ENCODE measurements around the gene PRR19.

The PRR19 gene

DNA sequence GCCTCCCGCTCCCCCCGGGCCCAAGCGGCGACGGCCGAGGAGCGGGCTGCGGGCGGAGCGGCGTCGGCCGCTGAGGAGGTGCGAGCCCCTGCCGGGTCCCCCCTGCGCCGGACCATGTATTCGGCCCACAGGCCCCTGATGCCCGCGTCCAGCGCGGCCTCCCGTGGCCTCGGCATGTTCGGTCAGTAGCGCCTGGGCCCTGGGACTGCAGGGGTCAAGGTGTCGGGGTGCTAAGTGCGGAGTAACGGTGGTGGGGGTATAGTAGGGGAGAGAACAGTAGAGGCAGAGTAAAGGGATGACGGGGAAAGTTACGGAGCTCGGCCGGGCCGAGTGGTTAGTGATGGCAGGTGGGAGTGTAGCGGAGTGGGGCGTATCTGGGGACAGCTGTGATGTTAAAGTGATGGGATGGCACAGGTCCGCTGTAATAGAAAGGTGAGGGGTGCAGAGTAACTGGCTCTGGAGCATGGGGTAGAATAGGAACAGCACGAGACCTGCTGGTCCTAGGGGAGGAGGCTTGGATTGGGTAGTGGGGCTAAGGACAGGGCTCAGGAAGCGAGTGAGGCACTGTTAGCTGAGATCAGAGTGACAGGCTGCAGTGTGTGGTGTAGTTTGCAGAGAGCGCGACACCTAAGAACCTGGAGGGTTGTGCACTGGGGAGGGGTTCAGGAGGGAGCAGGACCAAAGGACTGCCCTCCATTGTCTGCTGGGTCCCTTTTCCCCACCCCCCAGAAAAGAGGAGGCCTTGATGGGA lies 17.2 kb upstream of the PRR19 start:
- no peak for DNase-seq

DNA sequence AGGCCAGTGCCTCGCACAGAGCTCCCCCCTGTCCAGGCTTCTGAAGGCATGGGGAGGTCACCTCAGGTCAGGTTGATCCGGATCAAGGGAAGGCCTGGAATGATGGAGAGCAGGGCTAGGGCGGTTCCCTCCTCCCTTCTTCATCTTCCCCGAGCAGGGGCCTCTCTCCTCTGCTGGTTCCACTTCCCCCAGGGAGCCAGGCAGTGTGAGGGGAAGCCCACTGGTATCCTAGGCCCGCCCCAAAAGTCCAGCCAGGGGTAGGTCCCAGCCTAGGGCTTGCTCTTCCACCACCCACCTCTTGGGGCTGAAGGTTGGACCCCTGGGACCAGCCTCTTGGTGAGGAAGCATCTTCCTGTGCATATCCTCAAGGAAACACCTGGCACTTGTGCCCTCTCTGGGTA lies 16.4 kb upstream of the PRR19 start:
- DNase-seq = no peak

DNA sequence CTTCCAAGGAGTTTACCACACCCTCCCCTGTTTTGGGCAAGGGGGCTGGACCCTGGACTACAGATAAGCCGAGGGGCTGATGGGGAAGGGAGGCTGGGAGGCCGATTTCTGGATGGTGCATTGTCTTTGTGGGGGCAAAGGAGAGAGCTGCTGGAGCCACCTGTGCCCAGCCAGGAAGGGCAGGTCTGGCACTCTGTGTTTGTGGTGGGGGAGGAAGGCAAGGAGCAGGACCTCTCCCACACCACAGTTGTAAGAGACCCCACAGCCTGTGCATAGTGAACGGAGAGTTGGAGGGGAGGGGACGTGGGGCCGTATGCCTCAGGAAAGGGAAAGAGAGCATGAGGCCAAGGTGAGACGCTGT lies 16.0 kb upstream of the PRR19 start:
- no peak for DNase-seq

DNA sequence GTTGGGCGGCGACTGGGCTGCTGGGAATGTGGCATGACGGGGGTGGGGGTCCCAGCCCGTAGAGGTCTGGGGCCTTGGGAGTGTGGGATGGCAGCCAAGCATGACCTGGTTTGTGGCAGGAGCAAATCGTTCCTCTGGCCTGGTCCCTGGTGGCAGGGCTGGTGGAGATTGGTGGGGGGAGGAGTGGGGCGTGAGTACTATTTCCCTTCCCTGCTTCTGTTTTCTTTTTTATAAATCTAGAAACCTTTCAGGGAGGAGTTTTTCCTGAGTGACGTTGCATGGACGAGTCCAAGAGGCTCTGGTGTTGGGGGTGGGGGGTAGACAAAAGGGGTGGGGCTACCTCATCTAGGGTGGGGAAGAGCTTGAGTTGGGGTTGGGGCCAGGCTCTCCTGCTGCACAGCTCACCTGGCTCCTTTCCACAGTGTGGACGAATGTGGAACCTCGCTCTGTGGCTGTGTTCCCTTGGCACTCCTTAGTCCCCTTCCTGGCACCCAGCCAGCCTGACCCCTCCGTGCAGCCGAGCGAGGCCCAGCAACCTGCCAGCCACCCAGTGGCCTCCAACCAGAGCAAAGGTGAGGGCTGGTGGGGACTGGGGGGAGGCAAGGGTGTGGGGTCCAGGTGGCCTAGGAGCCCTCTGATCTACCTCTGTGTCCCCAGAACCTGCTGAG lies 15.4 kb upstream of the PRR19 start:
- DNase-seq = no peak

DNA sequence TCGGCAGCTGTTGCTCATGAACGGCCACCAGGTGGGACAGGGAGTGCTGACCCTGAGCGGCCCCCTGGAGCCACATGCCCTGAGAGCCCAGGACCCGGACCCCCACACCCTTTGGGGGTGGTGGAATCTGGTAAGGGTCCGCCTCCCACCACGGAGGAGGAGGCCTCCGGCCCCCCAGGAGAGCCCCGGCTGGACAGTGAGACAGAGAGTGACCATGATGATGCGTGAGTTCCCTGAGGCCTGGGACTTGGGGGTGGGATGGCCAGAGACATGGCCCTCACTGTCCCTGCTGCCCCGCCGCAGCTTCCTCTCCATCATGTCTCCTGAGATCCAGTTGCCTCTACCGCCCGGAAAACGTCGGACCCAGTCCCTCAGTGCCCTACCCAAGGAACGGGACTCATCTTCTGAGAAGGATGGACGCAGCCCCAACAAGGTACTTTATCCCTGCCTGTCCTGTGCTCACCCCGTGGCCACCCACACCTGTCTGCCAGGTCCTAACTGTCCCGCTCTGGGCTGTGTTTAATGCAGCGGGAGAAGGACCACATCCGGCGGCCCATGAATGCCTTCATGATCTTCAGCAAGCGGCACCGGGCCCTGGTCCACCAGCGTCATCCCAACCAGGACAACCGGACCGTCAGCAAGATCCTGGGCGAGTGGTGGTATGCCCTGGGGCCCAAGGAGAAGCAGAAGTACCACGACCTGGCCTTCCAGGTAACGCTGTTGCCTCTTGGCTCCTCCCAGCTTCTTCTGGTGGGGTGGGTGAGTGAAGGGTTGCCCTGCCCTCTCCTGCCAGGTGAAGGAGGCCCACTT lies 14.7 kb upstream of the PRR19 start:
- DNase-seq = no peak

DNA sequence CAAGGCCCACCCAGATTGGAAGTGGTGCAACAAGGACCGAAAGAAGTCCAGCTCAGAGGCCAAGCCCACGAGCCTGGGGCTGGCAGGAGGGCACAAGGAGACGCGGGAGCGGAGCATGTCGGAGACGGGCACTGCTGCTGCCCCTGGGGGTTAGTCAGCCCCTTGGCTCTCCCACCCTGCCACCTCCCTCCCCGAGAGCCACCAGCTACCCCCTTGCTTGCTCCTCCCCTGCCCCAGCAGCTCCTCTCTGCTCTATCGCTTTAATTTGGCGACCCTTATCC lies 14.2 kb upstream of the PRR19 start:
- DNase-seq = no peak

DNA sequence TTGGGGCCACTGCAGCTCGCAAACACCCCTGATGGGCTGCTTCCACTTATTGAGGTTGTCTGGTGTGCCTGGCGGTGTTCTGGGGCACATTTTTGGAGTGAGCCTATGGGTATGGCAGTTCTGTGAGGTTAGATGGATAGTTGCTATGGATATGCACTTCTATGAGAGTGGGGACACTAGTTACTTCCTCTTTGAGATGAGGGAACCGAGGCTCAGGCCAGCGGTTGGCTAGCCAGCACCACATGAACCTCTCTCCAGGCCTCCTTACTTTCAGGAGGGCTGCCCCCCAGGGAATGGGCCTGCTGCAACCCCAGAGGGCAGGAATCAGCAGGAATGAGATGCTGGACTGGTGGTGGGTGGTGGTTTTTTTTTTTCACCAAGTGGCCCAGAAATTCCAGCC lies 13.5 kb upstream of the PRR19 start:
- no peak for DNase-seq

DNA sequence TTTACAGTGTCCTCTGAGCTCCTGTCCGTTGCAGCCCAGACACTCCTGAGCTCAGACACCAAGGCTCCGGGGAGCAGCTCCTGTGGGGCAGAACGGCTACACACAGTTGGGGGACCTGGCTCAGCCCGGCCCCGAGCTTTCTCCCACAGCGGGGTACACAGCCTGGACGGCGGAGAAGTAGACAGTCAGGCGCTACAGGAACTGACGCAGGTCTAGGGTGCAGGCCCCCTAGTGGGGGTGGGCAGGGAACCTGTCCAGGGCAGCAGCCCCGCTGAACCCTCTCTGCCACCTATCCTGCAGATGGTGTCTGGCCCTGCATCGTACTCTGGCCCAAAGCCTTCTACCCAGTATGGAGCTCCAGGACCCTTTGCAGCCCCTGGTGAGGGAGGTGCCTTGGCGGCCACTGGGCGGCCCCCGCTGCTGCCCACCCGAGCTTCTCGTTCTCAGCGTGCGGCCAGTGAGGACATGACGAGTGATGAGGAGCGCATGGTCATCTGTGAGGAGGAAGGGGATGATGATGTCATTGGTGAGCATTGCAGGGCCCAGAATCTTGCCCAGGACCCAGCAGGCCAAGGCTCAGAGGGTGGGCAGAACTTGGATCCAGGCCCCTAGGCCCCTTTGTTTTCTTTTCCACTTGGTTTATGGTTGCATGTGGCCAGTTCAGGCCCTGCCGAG lies 12.9 kb upstream of the PRR19 start:
- no peak for DNase-seq

DNA sequence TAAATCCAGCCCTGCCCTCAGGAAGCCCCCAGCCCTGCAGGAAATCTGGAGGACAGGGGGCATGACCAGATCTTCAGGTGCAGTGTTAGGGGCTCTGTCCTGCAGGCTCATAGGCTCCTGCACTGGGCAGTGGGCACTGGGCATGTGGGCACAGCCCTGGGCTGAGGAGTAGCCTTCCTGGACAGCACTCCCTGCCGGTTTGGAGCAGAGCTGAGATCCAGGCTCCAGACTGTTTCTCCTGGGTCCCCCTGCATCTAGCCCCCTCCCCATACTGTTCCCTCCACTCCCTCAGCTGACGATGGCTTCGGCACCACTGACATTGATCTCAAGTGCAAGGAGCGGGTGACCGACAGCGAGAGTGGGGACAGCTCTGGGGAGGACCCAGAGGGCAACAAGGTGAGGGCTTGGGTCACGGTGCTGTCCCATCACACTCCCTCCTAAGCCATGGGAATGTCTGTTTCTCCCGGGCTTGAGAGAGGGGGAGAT lies 12.3 kb upstream of the PRR19 start:
- DNase-seq = no peak

DNA sequence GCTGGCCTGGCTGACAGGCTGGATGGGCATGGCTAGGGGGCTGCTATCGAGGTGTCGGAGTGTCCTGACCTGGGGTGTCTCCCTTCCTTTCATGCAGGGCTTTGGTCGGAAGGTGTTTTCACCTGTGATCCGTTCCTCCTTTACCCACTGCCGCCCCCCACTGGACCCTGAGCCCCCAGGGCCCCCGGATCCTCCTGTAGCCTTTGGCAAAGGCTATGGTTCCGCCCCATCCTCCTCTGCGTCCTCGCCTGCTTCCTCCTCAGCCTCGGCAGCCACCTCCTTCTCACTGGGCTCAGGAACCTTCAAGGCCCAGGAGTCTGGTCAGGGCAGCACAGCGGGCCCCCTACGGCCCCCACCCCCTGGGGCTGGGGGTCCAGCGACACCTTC lies 11.8 kb upstream of the PRR19 start:
- DNase-seq = no peak

DNA sequence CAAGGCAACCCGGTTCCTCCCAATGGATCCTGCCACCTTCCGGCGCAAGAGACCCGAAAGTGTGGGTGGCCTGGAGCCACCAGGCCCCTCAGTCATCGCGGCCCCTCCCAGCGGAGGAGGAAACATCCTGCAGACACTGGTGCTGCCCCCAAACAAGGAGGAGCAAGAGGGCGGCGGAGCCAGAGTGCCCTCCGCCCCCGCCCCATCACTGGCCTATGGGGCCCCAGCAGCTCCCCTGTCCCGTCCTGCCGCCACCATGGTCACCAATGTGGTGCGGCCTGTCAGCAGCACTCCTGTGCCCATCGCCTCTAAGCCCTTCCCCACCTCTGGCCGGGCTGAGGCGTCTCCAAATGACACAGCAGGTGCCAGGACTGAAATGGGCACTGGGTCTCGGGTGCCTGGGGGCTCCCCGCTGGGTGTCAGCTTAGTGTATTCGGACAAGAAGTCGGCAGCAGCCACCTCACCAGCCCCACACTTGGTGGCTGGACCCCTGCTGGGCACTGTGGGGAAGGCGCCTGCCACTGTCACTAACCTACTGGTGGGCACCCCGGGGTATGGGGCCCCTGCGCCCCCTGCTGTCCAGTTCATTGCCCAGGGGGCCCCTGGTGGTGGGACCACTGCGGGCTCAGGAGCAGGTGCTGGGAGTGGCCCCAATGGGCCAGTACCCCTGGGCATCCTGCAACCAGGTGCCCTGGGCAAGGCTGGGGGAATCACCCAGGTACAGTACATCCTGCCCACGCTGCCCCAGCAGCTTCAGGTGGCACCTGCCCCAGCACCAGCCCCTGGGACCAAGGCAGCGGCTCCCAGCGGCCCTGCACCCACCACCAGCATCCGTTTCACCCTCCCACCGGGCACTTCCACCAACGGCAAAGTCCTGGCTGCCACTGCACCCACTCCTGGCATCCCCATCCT lies 11.2 kb upstream of the PRR19 start:
- no peak for DNase-seq

DNA sequence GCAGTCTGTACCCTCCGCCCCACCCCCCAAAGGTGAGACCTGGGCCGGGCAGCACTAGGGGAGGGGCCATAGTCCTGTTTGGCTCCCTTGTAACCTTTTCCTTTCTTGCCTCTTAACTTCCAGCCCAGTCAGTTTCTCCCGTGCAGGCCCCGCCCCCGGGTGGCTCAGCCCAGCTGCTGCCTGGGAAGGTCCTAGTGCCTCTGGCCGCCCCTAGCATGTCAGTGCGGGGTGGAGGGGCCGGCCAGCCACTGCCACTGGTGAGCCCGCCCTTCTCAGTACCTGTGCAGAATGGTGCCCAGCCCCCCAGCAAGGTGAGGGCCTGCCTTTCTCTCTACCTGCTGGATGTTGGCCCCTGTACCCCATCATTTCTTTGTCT lies 10.5 kb upstream of the PRR19 start:
- DNase-seq = no peak

DNA sequence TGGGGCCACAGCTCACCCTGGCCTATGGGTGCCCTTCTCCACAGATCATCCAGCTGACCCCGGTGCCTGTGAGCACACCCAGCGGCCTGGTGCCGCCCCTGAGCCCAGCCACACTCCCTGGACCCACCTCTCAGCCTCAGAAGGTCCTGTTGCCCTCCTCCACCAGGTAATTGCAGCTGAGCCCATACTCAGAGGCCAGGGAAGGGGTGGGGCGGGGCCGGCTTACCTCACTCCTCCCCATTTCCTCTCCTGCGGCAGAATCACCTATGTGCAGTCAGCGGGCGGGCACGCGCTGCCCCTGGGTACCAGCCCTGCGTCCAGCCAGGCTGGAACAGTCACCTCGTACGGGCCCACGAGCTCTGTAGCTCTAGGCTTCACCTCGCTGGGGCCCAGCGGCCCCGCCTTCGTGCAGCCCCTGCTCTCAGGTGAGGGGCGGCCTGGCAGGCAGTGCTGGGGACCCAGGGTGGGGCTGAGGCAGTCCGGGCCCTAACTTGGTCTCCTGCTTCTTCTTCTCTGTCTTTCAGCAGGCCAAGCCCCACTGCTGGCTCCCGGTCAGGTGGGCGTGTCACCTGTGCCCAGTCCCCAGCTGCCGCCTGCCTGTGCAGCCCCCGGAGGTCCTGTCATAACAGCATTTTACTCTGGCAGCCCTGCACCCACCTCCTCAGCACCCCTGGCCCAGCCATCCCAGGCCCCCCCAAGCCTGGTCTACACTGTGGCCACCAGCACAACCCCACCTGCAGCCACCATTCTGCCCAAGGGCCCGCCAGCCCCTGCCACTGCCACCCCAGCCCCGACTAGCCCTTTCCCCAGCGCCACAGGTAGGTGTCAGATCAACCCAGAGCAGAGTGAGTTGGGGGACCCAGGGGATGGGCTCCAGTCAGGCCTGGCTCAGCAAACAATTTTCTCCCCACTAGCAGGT lies 9.6 kb upstream of the PRR19 start:
- DNase-seq = no peak

DNA sequence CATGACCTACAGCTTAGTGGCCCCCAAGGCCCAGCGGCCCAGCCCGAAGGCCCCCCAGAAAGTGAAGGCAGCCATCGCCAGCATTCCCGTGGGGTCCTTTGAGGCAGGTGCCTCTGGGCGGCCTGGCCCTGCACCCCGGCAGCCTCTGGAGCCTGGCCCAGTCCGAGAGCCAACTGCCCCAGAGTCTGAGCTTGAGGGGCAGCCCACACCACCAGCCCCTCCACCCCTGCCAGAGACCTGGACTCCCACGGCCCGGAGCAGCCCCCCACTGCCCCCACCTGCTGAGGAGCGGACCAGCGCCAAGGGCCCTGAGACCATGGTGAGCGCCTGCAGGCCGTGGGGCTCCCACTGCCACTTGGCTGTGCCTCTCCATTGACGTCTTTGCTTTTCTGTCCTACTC lies 9.0 kb upstream of the PRR19 start:
- DNase-seq = no peak

DNA sequence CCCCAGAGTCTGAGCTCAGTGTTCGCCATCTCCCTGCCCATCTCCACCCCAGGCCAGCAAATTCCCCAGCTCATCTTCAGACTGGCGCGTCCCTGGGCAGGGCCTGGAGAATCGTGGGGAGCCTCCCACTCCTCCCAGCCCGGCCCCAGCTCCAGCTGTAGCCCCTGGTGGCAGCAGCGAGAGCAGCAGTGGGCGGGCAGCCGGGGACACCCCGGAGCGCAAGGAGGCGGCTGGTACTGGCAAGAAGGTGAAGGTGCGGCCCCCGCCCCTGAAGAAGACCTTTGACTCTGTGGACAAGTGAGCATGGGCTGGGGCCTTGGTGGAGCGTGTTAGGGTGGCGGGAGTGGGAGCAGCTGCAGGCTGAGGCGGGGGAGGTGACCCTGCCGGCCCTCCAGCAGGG lies 8.4 kb upstream of the PRR19 start:
- DNase-seq = no peak

DNA sequence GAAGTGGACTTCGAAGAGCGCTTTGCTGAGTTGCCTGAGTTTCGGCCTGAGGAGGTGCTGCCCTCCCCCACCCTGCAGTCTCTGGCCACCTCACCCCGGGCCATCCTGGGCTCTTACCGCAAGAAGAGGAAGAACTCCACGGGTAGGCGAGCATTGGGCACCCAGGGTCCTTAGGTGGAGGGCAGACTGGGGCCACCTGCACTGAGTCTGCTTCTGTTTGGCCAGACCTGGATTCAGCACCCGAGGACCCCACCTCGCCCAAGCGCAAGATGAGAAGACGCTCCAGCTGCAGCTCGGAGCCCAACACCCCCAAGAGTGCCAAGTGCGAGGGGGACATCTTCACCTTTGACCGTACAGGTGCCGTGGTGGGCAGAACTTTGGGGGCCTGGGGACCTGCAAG lies 8.0 kb upstream of the PRR19 start:
- no peak for DNase-seq

DNA sequence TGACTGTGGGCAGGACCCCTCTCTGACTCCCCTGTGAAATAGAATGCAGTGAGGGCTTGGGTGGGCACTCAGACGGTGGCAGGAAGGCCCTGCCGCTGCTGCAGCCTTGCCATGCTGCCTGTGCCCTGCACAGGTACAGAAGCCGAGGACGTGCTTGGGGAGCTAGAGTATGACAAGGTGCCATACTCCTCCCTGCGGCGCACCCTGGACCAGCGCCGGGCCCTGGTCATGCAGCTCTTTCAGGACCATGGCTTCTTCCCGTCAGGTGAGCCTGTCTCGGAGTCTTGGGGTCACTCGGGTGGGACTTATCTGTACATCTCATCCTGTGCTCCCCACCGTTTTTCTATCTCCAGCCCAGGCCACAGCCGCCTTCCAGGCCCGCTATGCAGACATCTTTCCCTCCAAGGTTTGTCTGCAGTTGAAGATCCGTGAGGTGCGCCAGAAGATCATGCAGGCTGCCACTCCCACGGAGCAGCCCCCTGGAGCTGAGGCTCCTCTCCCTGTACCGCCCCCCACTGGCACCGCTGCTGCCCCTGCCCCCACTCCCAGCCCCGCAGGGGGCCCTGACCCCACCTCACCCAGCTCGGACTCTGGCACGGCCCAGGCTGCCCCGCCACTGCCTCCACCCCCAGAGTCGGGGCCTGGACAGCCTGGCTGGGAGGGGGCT lies 7.3 kb upstream of the PRR19 start:
- no peak for DNase-seq

DNA sequence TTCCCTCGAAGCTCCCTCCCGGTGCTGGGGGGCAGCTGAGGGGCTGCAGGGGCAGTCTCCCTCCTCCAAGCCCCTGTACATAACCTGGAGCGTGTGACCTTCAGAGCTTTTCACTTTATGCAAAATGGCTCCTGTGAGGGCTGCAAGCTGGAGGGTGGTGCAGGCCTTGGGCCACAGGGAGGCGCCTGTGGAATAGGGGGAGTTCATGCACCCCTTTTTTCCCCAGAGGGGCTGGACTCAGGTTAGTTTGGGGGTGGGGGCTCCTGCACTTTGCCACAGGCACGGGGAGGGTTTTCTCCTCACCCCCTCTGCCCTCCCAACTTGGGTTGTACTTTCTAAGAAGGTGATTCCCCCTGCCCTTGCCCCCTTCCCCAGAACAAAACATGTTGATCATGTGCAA lies 6.6 kb upstream of the PRR19 start:
- no peak for DNase-seq

DNA sequence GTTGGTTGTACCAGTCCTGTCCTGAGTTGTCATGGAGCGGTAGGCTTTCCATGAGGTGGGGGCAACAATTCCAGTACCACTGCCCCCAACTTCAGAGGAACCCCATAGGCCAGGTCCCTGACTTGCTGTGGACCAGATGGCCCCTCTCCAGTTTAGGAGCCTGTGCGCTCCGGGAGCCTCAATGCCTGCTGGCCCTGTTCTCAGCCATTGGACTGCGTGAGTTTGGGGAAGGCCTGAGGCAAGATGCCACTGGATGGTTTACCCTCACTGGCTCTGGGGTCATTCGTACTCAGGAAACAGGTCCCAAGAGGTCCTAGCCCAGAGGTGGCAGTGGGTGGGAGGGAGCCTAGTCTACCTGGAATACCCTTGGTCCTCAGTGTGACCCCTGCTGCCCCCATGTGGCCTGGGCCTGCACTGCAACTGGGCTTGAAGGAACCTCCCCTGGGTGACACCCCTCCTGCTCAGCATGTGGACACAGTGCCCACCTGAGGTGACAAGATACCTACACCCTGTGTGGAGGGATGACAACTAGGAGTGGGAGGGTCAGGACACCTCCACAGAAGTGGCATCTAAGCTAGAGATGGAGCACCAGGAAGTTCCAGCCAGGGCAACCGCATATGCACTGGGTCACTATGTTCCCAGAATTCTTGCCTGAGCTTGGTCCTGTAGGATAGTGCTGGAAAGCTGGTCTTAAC lies 6.0 kb upstream of the PRR19 start:
- DNase-seq = no peak

DNA sequence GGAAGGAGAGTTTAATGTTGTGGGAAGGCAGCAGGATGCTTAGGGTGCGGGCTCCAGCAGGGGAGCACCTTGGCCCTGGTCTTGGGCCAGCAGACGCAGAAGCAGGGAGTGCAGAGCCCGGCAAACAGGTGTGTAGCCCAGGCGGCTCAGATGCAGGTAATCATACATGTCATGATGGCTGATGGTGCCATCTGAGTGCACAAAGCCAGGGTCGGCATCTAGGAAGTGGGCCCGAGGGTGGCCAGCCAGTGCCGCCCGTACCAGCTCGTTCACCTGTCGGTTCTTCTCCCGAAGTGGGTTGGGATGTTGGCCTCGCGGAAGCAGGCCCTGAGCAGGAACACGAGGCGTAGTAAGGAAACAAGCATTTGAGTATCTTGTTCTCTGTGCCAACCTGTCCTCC lies 4.9 kb upstream of the PRR19 start:
- DNase-seq = no peak

All from NCI-H524 treated with DMSO at 0.1 percent for 48 hours (cell line).